Gastrocnemius medialis (tissue), 4 donors: ENCODE measurements around the gene DTD1.

Experiments
- POLR2A ChIP-seq, 2 donors: fragments of 450-650 bp; IDR thresholded peaks; one replicate each; pipeline ENCODE4 v1.6.1; 2017; ENCODE audit warnings: antibody characterized with exemption in 2 of 2, mild to moderate bottlenecking in 2 of 2, moderate library complexity in 2 of 2
- TF ChIP-seq, protein P1 (sequence below), 5 experiments: fragments of 450-650 bp in 3 of 5; fragments of 200-600 bp in 2 of 5; sonication (generic) in 2 of 5; IDR thresholded peaks in 4 of 5; conservative IDR thresholded peaks in 1 of 5; 1 replicate in 4 of 5; 2 replicates in 1 of 5; pipeline ENCODE4 v1.5.1; 2016 to 2019; ENCODE audit warnings: antibody characterized with exemption in 5 of 5, mild to moderate bottlenecking in 3 of 5, moderate library complexity in 3 of 5

DNA sequence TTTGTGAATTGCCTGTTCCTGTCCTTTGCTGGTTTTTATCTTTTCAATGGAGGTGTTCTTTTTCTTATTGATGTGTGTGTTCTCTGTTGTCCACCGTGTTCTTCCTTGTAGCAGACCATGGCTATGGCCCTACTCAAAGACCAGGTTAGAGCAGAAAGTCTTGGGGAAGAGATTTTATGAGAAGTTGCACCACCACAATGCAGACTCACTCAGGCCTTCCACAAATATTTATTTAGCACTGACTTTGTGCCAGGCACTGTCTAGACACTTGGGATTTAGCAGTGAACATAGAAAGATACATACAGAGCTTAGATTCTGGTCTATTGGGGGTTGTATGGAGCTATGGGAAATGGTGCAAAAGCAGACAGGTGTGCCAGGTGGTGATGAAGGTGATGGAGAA lies 98.8 kb downstream of the DTD1 start:
- TF ChIP-seq, protein P1, sequence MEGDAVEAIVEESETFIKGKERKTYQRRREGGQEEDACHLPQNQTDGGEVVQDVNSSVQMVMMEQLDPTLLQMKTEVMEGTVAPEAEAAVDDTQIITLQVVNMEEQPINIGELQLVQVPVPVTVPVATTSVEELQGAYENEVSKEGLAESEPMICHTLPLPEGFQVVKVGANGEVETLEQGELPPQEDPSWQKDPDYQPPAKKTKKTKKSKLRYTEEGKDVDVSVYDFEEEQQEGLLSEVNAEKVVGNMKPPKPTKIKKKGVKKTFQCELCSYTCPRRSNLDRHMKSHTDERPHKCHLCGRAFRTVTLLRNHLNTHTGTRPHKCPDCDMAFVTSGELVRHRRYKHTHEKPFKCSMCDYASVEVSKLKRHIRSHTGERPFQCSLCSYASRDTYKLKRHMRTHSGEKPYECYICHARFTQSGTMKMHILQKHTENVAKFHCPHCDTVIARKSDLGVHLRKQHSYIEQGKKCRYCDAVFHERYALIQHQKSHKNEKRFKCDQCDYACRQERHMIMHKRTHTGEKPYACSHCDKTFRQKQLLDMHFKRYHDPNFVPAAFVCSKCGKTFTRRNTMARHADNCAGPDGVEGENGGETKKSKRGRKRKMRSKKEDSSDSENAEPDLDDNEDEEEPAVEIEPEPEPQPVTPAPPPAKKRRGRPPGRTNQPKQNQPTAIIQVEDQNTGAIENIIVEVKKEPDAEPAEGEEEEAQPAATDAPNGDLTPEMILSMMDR (IDR thresholded peaks at IDR 0.05 in 4 of 5, conservative IDR thresholded peaks at IDR 0.05 in 1 of 5) = no peak
- no peak for TF ChIP-seq POLR2A (IDR thresholded peaks at IDR 0.05)
